GM12878 (cell line): ENCODE data around the gene COL8A2. TPM values are rescaled to one million over a fixed set of nuclear protein-coding genes. Genes with fewer than 3 reads are reported as not detected.

Experiments
- ATAC-seq: fragments of 200-7000 bp; cut with Tn5 transposase; 3 replicates; pipeline ENCODE4 v1.9.1; 2020; ENCODE audit warnings: mild to moderate bottlenecking, moderate library complexity
- BruUV-seq: library from RNA; stranded (reverse); fragments of 400-500 nt; replicated peaks from 2 replicates; lab custom pipeline; 2021; lab: Mats Ljungman, UMichigan
- CTCF ChIA-PET: fragments of 300-600 bp; sonication (Branson Sonifier 250); formaldehyde crosslinking; extraction: SDS; loops from one replicate; lab custom pipeline; 2021; ENCODE audit warnings: inconsistent platforms; lab: Yijun Ruan, JAX
- POLR2A ChIA-PET: fragments of 350-600 bp; formaldehyde crosslinking; extraction: SDS; loops from one replicate; lab custom pipeline; 2021; ENCODE audit warnings: inconsistent platforms; lab: Charles Lee
- RAD21 ChIA-PET: fragments of 300-600 bp; sonication (Branson Sonifier 250); formaldehyde crosslinking; loops from one replicate; lab custom pipeline; 2023; ENCODE audit warnings: antibody characterized with exemption; ENCODE audit not compliant: unreplicated experiment; lab: Charles Lee
- SMC1A ChIA-PET: fragments of 300-600 bp; sonication (Branson Sonifier 250); formaldehyde crosslinking; loops from one replicate; lab custom pipeline; 2023; ENCODE audit not compliant: unreplicated experiment, uncharacterized antibody; lab: Charles Lee
- DNase-seq: peaks from one replicate; pipeline ENCODE4 v3.0.0-alpha.2; 2011; ENCODE audit warnings: low read depth, low spot score
- FAIRE-seq: peaks from 3 replicates; lab custom pipeline; 2011; peaks lifted over from hg19 to GRCh38; lab: Jason Lieb, UNC
- H2AFZ ChIP-seq: 2 replicates; pipeline ENCODE4 v1.6.0; 2011; ENCODE audit warnings: low read depth, low read length, control low read depth; ENCODE audit not compliant: control insufficient read depth
- H3K27ac ChIP-seq: 2 replicates; pipeline ENCODE4 v1.5.1; 2011; ENCODE audit warnings: control low read depth; ENCODE audit not compliant: control insufficient read depth, insufficient read depth
- H3K27me3 ChIP-seq, 2 experiments: replicated peaks in 1 of 2; 2 replicates each; pipeline versions ENCODE4 v1.6.0 to v1.6.1; 2011; ENCODE audit warnings: low read length in 1 of 2; ENCODE audit not compliant: control insufficient read depth in 2 of 2, insufficient read depth in 2 of 2
- H3K36me3 ChIP-seq, 2 experiments: 2 replicates each; pipeline ENCODE4 v1.5.1; 2011; ENCODE audit warnings: low read length in 1 of 2; ENCODE audit not compliant: control insufficient read depth in 2 of 2, insufficient read depth in 2 of 2
- H3K4me1 ChIP-seq: 2 replicates; pipeline ENCODE4 v1.6.1; 2011; ENCODE audit warnings: mild to moderate bottlenecking, low read length, moderate library complexity, mixed read lengths; ENCODE audit not compliant: control insufficient read depth, insufficient read depth
- H3K4me2 ChIP-seq: 2 replicates; pipeline ENCODE4 v1.6.0; 2011; ENCODE audit warnings: control low read depth; ENCODE audit not compliant: control insufficient read depth, insufficient read depth
- H3K4me3 ChIP-seq: fragments of 200-600 bp; sonication (generic); 2 replicates; pipeline ENCODE4 v1.5.1; 2016
- H3K79me2 ChIP-seq: 2 replicates; pipeline ENCODE4 v1.6.0; 2011; ENCODE audit warnings: low read length; ENCODE audit not compliant: control insufficient read depth, insufficient read depth
- H3K9ac ChIP-seq: 2 replicates; pipeline ENCODE4 v1.8.0; 2011; ENCODE audit warnings: low read length, control low read depth, mixed read lengths; ENCODE audit not compliant: control insufficient read depth, insufficient read depth
- H3K9me3 ChIP-seq: replicated peaks from 3 replicates; pipeline ENCODE4 v1.5.1; 2011; ENCODE audit warnings: mild to moderate bottlenecking, low read length; ENCODE audit not compliant: control insufficient read depth, insufficient read depth
- H4K20me1 ChIP-seq: 2 replicates; pipeline ENCODE4 v1.6.0; 2011; ENCODE audit not compliant: control insufficient read depth, insufficient read depth
- CEBPZ ChIP-seq: fragments of 150-350 bp; IDR thresholded peaks from 2 replicates; pipeline ENCODE4 v1.6.1; 2016; ENCODE audit warnings: low read depth, low read length
- CHD2 ChIP-seq: IDR thresholded peaks from 2 replicates; pipeline ENCODE4 v1.6.1; 2011; ENCODE audit warnings: low read depth, low read length, improper control_type of control experiment, borderline replicate concordance
- CHD4 ChIP-seq: fragments of 200-600 bp; sonication (generic); IDR thresholded peaks from 2 replicates; pipeline ENCODE4 v1.6.1; 2016; ENCODE audit warnings: mild to moderate bottlenecking
- CREM ChIP-seq: IDR thresholded peaks from 2 replicates; pipeline ENCODE4 v1.6.1; 2014; ENCODE audit warnings: antibody characterized with exemption, low read depth
- DPF2 ChIP-seq: fragments of 450-650 bp; IDR thresholded peaks from 2 replicates; pipeline ENCODE4 v1.6.1; 2017; ENCODE audit warnings: mild to moderate bottlenecking
- FOXM1 ChIP-seq: IDR thresholded peaks from 2 replicates; pipeline ENCODE4 v1.6.1; 2012; ENCODE audit warnings: low read depth, mild to moderate bottlenecking, inconsistent platforms, low read length, moderate library complexity
- HDGF ChIP-seq: fragments of 450-650 bp; IDR thresholded peaks from 2 replicates; pipeline ENCODE4 v1.6.1; 2016; ENCODE audit warnings: antibody characterized with exemption
- IKZF2 ChIP-seq, 2 experiments: fragments of 450-650 bp; IDR thresholded peaks; 2 replicates each; pipeline ENCODE4 v1.6.1; 2017; ENCODE audit warnings: mild to moderate bottlenecking in 2 of 2, moderate library complexity in 2 of 2
- MEF2B ChIP-seq: fragments of 450-650 bp; IDR thresholded peaks from 2 replicates; pipeline ENCODE4 v1.6.1; 2018; ENCODE audit warnings: mild to moderate bottlenecking, moderate library complexity; ENCODE audit not compliant: partially characterized antibody, poor library complexity, severe bottlenecking
- MTA2 ChIP-seq: fragments of 450-650 bp; IDR thresholded peaks from 2 replicates; pipeline ENCODE4 v1.6.1; 2016; ENCODE audit warnings: low read depth, mild to moderate bottlenecking, moderate library complexity
- NRF1 ChIP-seq: conservative IDR thresholded peaks from 2 replicates; pipeline ENCODE4 v1.6.1; 2011; ENCODE audit warnings: mild to moderate bottlenecking, low read depth, low read length, improper control_type of control experiment
- POLR2A ChIP-seq: IDR thresholded peaks from 2 replicates; pipeline ENCODE4 v1.6.1; 2011; ENCODE audit warnings: low read depth, mild to moderate bottlenecking, low read length
- RELA ChIP-seq: fragments of 450-650 bp; IDR thresholded peaks from 2 replicates; pipeline ENCODE4 v1.8.0; 2014; ENCODE audit warnings: borderline replicate concordance; ENCODE audit not compliant: partially characterized antibody
- SMARCA5 ChIP-seq: fragments of 450-650 bp; IDR thresholded peaks from 2 replicates; pipeline ENCODE4 v1.6.1; 2017; ENCODE audit warnings: mild to moderate bottlenecking
- SMC3 ChIP-seq: IDR thresholded peaks from 2 replicates; pipeline ENCODE4 v1.6.1; 2011; ENCODE audit warnings: low read length, improper control_type of control experiment, borderline replicate concordance
- SRF ChIP-seq, 2 experiments: IDR thresholded peaks; 2 replicates each; pipeline ENCODE4 v1.6.1; 2011; ENCODE audit warnings: low read depth in 2 of 2, low read length in 2 of 2, mild to moderate bottlenecking in 1 of 2, moderate library complexity in 1 of 2
- TAF1 ChIP-seq: IDR thresholded peaks from 2 replicates; pipeline ENCODE4 v1.6.1; 2011; ENCODE audit warnings: mild to moderate bottlenecking, low read depth, low read length, borderline replicate concordance
- TCF12 ChIP-seq: IDR thresholded peaks from 2 replicates; pipeline ENCODE4 v1.6.1; 2011; ENCODE audit warnings: low read depth, mild to moderate bottlenecking, low read length
- ZNF217 ChIP-seq: fragments of 450-650 bp; IDR thresholded peaks from 2 replicates; pipeline ENCODE4 v1.6.1; 2017; ENCODE audit warnings: antibody characterized with exemption, mild to moderate bottlenecking
- WGBS: methylation state at CpG from one replicate; pipeline ENCODE4 v1.1.6; 2016; ENCODE audit warnings: low lambda C conversion rate; ENCODE audit not compliant: insufficient replicate concordance, insufficient coverage; ENCODE audit errors: missing lambda C conversion rate; 5-methylcytosine and 5-hydroxymethylcytosine counted together
- in situ Hi-C: fragments of 300-500 bp; cut with MboI; formaldehyde crosslinking; loops from 9 replicates; pipeline ENCODE4 v1.14.3; 2018; ENCODE audit warnings: mixed read lengths
- intact Hi-C: fragments of 100-400 bp; cut with micrococcal nuclease; formaldehyde crosslinking; loops from one replicate; pipeline ENCODE4 v1.14.2; 2022; ENCODE audit not compliant: unreplicated experiment
- polyA plus RNA-seq, 11 experiments: library from polyadenylated mRNA; depleted of rRNA in 4 of 11; unstranded in 6 of 11; stranded (reverse) in 5 of 11; fragments of >200 nt; fragmentation: Nextera tagmentation in 4 of 11; fragmentation: Illumina TruSeq in 1 of 11; extraction: Ambion mirVana in 4 of 11; extraction: Trizol in 1 of 11; gene quantifications; 1 replicate in 1 of 11; 2 replicates in 10 of 11; pipeline versions ENCODE4 v1.2.1 to v1.2.3, GENCODE V29; 2011 to 2016; ENCODE audit warnings: inconsistent platforms in 2 of 11, missing spikeins in 2 of 11, low read depth in 1 of 11
- total RNA-seq, 4 experiments: library from RNA; depleted of rRNA in 3 of 4; stranded (reverse); fragments of >200 nt in 3 of 4; fragmentation: Illumina TruSeq in 1 of 4; extraction: Trizol in 1 of 4; gene quantifications; 2 replicates each; pipeline versions ENCODE4 v1.2.1 to v1.2.3, GENCODE V29; 2013 to 2021
- TF ChIP-seq, protein P1 (sequence below): IDR thresholded peaks from 2 replicates; pipeline ENCODE4 v1.6.1; 2011; ENCODE audit warnings: low read depth, low read length, improper control_type of control experiment, borderline replicate concordance
- TF ChIP-seq, protein P2 (sequence below): fragments of 450-650 bp; IDR thresholded peaks from 2 replicates; pipeline ENCODE4 v1.6.1; 2014; ENCODE audit warnings: mild to moderate bottlenecking

The COL8A2 gene
- total and polyA plus RNA-seq, 10 of the 15 experiments (the other 5 are each of a cell fraction or from before 2014, with no cell fraction given): 0.01 TPM; not detected in 9

- no peaks in the 10 kb centered on the region for H4K20me1 ChIP-seq
- H3K9me3 ChIP-seq: no peaks in the 10 kb centered on the region
- H3K9ac ChIP-seq: peak overlapping the region; percentile 58
- peaks cover 28% of the 10 kb centered on the region for H3K4me1 ChIP-seq
- in situ Hi-C loops: loop anchor here (5.0 kb wide), 1 partner anchor 137 kb away; no protein-coding TSS in a partner anchor
- DNase-seq: no peak
- peak overlapping the region; percentile 77 for H3K27ac ChIP-seq
- BruUV-seq: no TSS peak
- ChIA-PET CTCF (interaction anchor here (0.7 to 10.2 kb wide), 35 partner anchors 12 to 301 kb away, joined by 3 to 262 read pairs (median 8); partner anchors contain the start of genes EVA1B, LSM10, SH3D21 and THRAP3), POLR2A (interaction anchor here (0.6 to 4.0 kb wide), 20 partner anchors 8 to 359 kb away, joined by 3 to 86 read pairs (median 4); partner anchors contain the start of genes LSM10, OSCP1, SH3D21 and STK40), SMC1A (interaction anchor here (0.7 to 5.9 kb wide), 31 partner anchors 12 to 315 kb away, joined by 3 to 135 read pairs (median 5); partner anchors contain the start of genes LSM10, MRPS15, SH3D21 and THRAP3), RAD21 (interaction anchor here (0.6 to 5.5 kb wide), 37 partner anchors 8 to 324 kb away, joined by 3 to 147 read pairs (median 4); partner anchors contain the start of genes LSM10, OSCP1, SH3D21 and THRAP3)
- peak; percentile 13 for FAIRE-seq
- H3K79me2 ChIP-seq: peaks cover 22% of the 10 kb centered on the region
- peak overlapping the region; percentile 65 for H3K4me2 ChIP-seq
- H3K36me3 ChIP-seq: no peaks in the 10 kb centered on the region
- peak overlapping the region; percentile 64 for H2AFZ ChIP-seq
- H3K4me3 ChIP-seq: peak overlapping the region; percentile 42; the same call in 1 of the 2 replicates
- ATAC-seq: no peak
- H3K27me3 ChIP-seq: no peaks in the 10 kb centered on the region
- 26% methylated on average over 6 of the region's 6 CpGs for WGBS
- intact Hi-C loops: loop anchor here (1.0 to 10.0 kb wide), 5 partner anchors 38 to 271 kb away; partner anchors contain the start of genes STK40 and THRAP3
- TF ChIP-seq CEBPZ (no peak), TCF12 (no peak), NRF1 (no peak), MEF2B (no peak), POLR2A (no peak), CHD2 (no peak), TAF1 (no peak; the same call in 1 of the 2 replicates), IKZF2 (IDR thresholded peaks at IDR 0.05) (no peak; a peak in 1 of 4 replicates), SMC3 (no peak), RELA (no peak), CREM (no peak), SMARCA5 (no peak), ZNF217 (peak; percentile 81; the same call in 1 of the 2 replicates), MTA2 (0 out of 2 replicates have a peak, but pooled peaks have one; percentile 8), FOXM1 (no peak), CHD4 (peak; percentile 51; the same call in 1 of the 2 replicates), HDGF (no peak), DPF2 (no peak), SRF (IDR thresholded peaks at IDR 0.05; ENCODE audit: low read depth in 2 of 2, low read length in 2 of 2) (no peak)
- TF ChIP-seq, protein P1, sequence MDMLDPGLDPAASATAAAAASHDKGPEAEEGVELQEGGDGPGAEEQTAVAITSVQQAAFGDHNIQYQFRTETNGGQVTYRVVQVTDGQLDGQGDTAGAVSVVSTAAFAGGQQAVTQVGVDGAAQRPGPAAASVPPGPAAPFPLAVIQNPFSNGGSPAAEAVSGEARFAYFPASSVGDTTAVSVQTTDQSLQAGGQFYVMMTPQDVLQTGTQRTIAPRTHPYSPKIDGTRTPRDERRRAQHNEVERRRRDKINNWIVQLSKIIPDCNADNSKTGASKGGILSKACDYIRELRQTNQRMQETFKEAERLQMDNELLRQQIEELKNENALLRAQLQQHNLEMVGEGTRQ: no peak
- TF ChIP-seq, protein P2, sequence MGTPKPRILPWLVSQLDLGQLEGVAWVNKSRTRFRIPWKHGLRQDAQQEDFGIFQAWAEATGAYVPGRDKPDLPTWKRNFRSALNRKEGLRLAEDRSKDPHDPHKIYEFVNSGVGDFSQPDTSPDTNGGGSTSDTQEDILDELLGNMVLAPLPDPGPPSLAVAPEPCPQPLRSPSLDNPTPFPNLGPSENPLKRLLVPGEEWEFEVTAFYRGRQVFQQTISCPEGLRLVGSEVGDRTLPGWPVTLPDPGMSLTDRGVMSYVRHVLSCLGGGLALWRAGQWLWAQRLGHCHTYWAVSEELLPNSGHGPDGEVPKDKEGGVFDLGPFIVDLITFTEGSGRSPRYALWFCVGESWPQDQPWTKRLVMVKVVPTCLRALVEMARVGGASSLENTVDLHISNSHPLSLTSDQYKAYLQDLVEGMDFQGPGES: no peak
These were observed 24.9 kb upstream of the COL8A2 start for GRCh38 chr1:36149973-36150295.
